Duodenal mucosa (tissue), 2 donors: ENCODE data around the gene C8A.

Experiments used
- H3K27ac ChIP-seq: one replicate; pipeline ENCODE4 v1.7.0; 2013; ENCODE audit warnings: low read depth, low read length
- H3K27me3 ChIP-seq, 2 donors: one replicate each; pipeline ENCODE4 v1.7.0; 2013; ENCODE audit warnings: low read length in 2 of 2, control low read depth in 1 of 2; ENCODE audit not compliant: insufficient read depth in 2 of 2, control insufficient read depth in 1 of 2
- H3K36me3 ChIP-seq, 2 donors: one replicate each; pipeline ENCODE4 v1.7.0; 2013; ENCODE audit warnings: low read length in 2 of 2, control low read depth in 1 of 2; ENCODE audit not compliant: insufficient read depth in 2 of 2, control insufficient read depth in 1 of 2
- H3K4me1 ChIP-seq, 2 donors: one replicate each; pipeline ENCODE4 v1.7.0; 2013; ENCODE audit warnings: low read length in 2 of 2, control low read depth in 1 of 2; ENCODE audit not compliant: insufficient read depth in 2 of 2, control insufficient read depth in 1 of 2
- H3K4me3 ChIP-seq, 2 donors: one replicate each; pipeline ENCODE4 v1.7.0; 2013; ENCODE audit warnings: low read length in 2 of 2, low read depth in 1 of 2
- H3K9ac ChIP-seq, 2 donors: one replicate each; pipeline ENCODE4 v1.7.0; 2013; ENCODE audit warnings: low read length in 2 of 2, low read depth in 1 of 2
- H3K9me3 ChIP-seq, 2 donors: one replicate each; pipeline ENCODE4 v1.7.0; 2013; ENCODE audit warnings: low read length in 2 of 2, control low read depth in 1 of 2; ENCODE audit not compliant: control insufficient read depth in 1 of 2

The C8A gene

GRCh38 chr1:56821462-56821797 is 33.2 kb upstream of the C8A start:
- no peak overlapping the region for H3K9ac ChIP-seq
- no peak overlapping the region for H3K4me3 ChIP-seq
- peaks cover 26 to 28% of the 10 kb centered on the region in 2 donors for H3K4me1 ChIP-seq
- H3K27ac ChIP-seq, result no peak overlapping the region
- no peaks in the 10 kb centered on the region for H3K36me3 ChIP-seq
- no peaks in the 10 kb centered on the region for H3K9me3 ChIP-seq
- H3K27me3 ChIP-seq, result no peaks in the 10 kb centered on the region

GRCh38 chr1:56824271-56824670 is 30.3 kb upstream of the C8A start:
- no peaks in the 10 kb centered on the region for H3K27me3 ChIP-seq
- no peaks in the 10 kb centered on the region for H3K9me3 ChIP-seq
- H3K4me1 ChIP-seq, result peaks cover 10 to 13% of the 10 kb centered on the region in 2 donors
- H3K36me3 ChIP-seq, result no peaks in the 10 kb centered on the region
- H3K27ac ChIP-seq, result no peak overlapping the region
- no peak overlapping the region for H3K9ac ChIP-seq
- H3K4me3 ChIP-seq, result no peak overlapping the region

GRCh38 chr1:56824938-56825337 is 29.7 kb upstream of the C8A start:
- no peak overlapping the region for H3K9ac ChIP-seq
- no peaks in the 10 kb centered on the region for H3K36me3 ChIP-seq
- no peak overlapping the region for H3K4me3 ChIP-seq
- H3K9me3 ChIP-seq, result no peaks in the 10 kb centered on the region
- no peak overlapping the region for H3K27ac ChIP-seq
- H3K27me3 ChIP-seq, result no peaks in the 10 kb centered on the region
- peaks cover 8% of the 10 kb centered on the region in 2 donors for H3K4me1 ChIP-seq

GRCh38 chr1:56825436-56825835 is 29.2 kb upstream of the C8A start:
- H3K9me3 ChIP-seq, result no peaks in the 10 kb centered on the region
- no peak overlapping the region for H3K4me3 ChIP-seq
- H3K36me3 ChIP-seq, result no peaks in the 10 kb centered on the region
- H3K9ac ChIP-seq, result no peak overlapping the region
- no peak overlapping the region for H3K27ac ChIP-seq
- no peaks in the 10 kb centered on the region for H3K27me3 ChIP-seq
- H3K4me1 ChIP-seq, result peaks cover 8% of the 10 kb centered on the region in 2 donors

GRCh38 chr1:56827711-56828110 is 26.9 kb upstream of the C8A start:
- Histone ChIP-seq H3K9ac (no peak overlapping the region), H3K4me1 (no peaks in the 10 kb centered on the region), H3K36me3 (no peaks in the 10 kb centered on the region), H3K9me3 (no peaks in the 10 kb centered on the region), H3K27ac (no peak overlapping the region), H3K4me3 (no peak overlapping the region), H3K27me3 (no peaks in the 10 kb centered on the region)

- Histone ChIP-seq H3K36me3 (no peaks in the 10 kb centered on the region), H3K4me3 (no peak overlapping the region), H3K27me3 (no peaks in the 10 kb centered on the region), H3K9me3 (no peaks in the 10 kb centered on the region), H3K4me1 (no peaks in the 10 kb centered on the region), H3K27ac (no peak overlapping the region), H3K9ac (no peak overlapping the region)
Observed at GRCh38 chr1:56830052-56830451, 24.5 kb upstream of the C8A start.

- no peaks in the 10 kb centered on the region for H3K4me1 ChIP-seq
- no peak overlapping the region for H3K9ac ChIP-seq
- no peak overlapping the region for H3K27ac ChIP-seq
- no peaks in the 10 kb centered on the region for H3K36me3 ChIP-seq
- H3K9me3 ChIP-seq, result no peaks in the 10 kb centered on the region
- no peak overlapping the region for H3K4me3 ChIP-seq
- no peaks in the 10 kb centered on the region for H3K27me3 ChIP-seq
Observed at GRCh38 chr1:56831871-56832693, 22.5 kb upstream of the C8A start.

- Histone ChIP-seq H3K4me3 (no peak overlapping the region), H3K27ac (no peak overlapping the region), H3K9me3 (no peaks in the 10 kb centered on the region), H3K9ac (no peak overlapping the region), H3K27me3 (no peaks in the 10 kb centered on the region), H3K4me1 (no peaks in the 10 kb centered on the region), H3K36me3 (no peaks in the 10 kb centered on the region)
Observed at GRCh38 chr1:56833088-56833487, 21.5 kb upstream of the C8A start.

GRCh38 chr1:56834137-56834900 is 20.3 kb upstream of the C8A start:
- no peak overlapping the region for H3K27ac ChIP-seq
- H3K4me1 ChIP-seq, result no peaks in the 10 kb centered on the region
- no peak overlapping the region for H3K9ac ChIP-seq
- no peaks in the 10 kb centered on the region for H3K36me3 ChIP-seq
- H3K4me3 ChIP-seq, result no peak overlapping the region
- peaks cover 0 to under 1% of the 10 kb centered on the region in 2 donors for H3K9me3 ChIP-seq
- no peaks in the 10 kb centered on the region for H3K27me3 ChIP-seq

- Histone ChIP-seq H3K27ac (no peak overlapping the region), H3K36me3 (no peaks in the 10 kb centered on the region), H3K4me3 (no peak overlapping the region), H3K9me3 (peaks cover 0 to 6% of the 10 kb centered on the region in 2 donors), H3K27me3 (no peaks in the 10 kb centered on the region), H3K4me1 (no peaks in the 10 kb centered on the region), H3K9ac (no peak overlapping the region)
Observed at GRCh38 chr1:56835657-56836056, 18.9 kb upstream of the C8A start.
